GM12872 (cell line): Measurements from ENCODE around the gene MALSU1.

Experiments used
- CTCF ChIP-seq: IDR thresholded peaks from 3 replicates; pipeline ENCODE4 v1.5.1; 2011; ENCODE audit warnings: low read depth, mild to moderate bottlenecking, low read length, moderate library complexity; ENCODE audit not compliant: insufficient read depth

The MALSU1 gene

GRCh38 chr7:23299770-23300300, 696 bp downstream of the MALSU1 start:
- no peak for TF ChIP-seq CTCF

GRCh38 chr7:23306936-23307521, 7.9 kb downstream of the MALSU1 start:
- TF ChIP-seq CTCF: no peak

DNA sequence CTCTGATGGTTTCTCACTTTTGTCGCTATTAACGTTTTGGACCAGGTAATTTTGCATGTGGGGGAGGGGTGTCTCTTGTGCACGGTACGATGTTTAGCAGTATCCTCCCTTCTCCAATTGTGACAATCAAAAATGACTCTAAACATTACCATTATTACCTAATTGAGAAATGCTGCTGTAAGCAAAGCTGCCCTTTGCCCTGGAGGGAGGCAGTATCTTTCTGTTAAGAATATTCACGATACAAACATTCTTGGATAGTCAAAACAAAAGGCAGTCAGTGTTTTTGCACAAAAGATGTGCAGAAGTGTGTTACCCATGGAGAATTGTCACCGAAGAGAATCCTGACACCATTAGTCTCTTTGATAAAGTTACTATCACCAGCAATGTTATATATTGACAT, 9.6 kb downstream of the MALSU1 start:
- no peak for TF ChIP-seq CTCF

DNA sequence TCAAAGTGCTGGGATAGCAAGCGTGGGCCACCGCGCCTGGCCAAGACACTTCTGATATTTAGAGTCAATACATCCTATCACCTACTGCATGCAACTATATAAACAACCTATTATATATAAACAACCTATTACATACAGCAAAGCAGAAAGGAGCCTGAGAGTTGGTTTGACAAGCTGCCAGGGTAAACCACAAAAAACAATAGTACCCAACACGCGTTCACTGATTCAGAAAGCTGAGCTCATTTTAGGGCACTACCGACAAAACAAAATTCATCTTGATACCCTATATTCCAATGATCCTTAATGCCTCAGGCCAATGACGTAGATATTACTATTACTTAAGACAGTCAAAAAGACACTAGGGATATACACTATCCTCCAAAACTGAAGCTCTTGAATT, 16.2 kb downstream of the MALSU1 start:
- no peak for TF ChIP-seq CTCF

- no peak for TF ChIP-seq CTCF
Measured at GRCh38 chr7:23331132-23331531, 32.0 kb downstream of the MALSU1 start.

GRCh38 chr7:23332193-23332592, 33.1 kb downstream of the MALSU1 start:
- no peak for TF ChIP-seq CTCF

DNA sequence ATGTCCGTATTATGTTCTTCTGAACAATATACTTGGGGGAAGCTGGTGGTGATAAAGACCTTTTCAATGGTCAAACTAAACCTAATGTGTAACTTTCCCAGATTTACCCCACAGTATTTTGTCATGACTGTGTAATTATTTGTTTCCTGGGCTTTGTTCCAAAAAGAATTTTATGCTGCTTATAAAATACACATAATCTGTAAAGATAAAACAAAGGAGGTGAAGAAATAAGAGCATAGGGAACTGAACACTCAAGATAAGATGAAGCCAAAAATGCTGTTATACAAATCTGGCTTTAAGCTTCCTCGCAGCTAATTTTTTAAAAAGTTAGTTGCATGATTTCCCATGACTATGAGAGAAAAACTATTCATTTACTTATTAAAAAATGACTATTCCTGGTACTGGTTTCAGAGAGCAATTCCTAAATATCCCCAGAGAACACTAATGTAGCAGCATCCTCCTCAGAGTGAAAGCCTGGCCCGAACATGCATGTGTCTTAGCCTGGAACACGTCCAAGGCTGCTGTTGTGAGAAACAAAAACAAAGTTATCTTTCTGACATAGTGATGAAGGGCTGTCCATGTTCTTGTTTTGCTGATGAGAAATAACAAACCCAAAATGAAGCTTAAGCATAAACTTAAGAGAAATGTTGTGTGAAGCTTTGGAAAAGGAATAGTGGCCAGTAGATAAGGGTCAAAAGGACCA, 33.9 kb downstream of the MALSU1 start:
- no peak for TF ChIP-seq CTCF
